ENCODE measurements around the gene ACVR2A. TPM values are rescaled to one million over a fixed set of nuclear protein-coding genes. Genes with fewer than 3 reads are reported as not detected.

Gene ACVR2A
- total RNA-seq, 4 donors from 2014 or later = 17.4 to 42.4 (median 28.0) TPM

DNA sequence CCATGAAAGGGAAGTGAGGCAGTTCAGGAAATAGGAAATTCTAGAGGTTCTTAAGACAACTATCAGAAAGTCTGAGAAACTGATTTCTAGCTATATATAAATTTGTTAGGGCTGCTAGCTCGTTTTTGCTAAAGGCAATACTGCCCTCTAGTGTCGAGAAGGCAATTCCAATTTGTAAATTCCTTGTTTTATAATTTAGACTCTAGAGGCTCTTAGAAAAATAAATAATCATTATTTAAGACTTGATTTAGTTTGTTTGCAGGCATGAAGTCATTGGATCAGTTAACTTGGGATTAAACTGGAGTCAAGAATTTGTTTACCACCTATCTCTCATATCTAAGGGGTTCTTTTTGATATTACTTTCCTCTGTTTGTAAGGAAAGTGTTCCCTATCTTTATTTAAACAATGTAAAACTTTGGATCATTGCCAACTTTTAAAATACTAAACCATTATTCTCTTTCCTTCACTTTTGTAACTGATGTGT lies 66.2 kb downstream of the ACVR2A start:
- no peak for DNase-seq (ENCODE audit: extremely low spot score)
- Histone ChIP-seq H3K9me3 (no peaks in the 10 kb centered on the region), H3K36me3 (peaks cover 0 to 3% (median 1%) of the 10 kb centered on the region in 4 donors), H3K27me3 (no peaks in the 10 kb centered on the region), H3K27ac (replicated peaks in 1 of 4) (no peak overlapping the region), H3K4me1 (peaks cover 9 to 43% (median 42%) of the 10 kb centered on the region in 4 donors), H3K4me3 (no peak overlapping the region)
- intact Hi-C loops (cut with DNase I) = loop anchor here (2.0 kb wide), 1 partner anchor 984 kb away; no protein-coding TSS in a partner anchor
- 0% methylated on average over 2 of the region's 2 CpGs for WGBS
- TF ChIP-seq, protein P1, sequence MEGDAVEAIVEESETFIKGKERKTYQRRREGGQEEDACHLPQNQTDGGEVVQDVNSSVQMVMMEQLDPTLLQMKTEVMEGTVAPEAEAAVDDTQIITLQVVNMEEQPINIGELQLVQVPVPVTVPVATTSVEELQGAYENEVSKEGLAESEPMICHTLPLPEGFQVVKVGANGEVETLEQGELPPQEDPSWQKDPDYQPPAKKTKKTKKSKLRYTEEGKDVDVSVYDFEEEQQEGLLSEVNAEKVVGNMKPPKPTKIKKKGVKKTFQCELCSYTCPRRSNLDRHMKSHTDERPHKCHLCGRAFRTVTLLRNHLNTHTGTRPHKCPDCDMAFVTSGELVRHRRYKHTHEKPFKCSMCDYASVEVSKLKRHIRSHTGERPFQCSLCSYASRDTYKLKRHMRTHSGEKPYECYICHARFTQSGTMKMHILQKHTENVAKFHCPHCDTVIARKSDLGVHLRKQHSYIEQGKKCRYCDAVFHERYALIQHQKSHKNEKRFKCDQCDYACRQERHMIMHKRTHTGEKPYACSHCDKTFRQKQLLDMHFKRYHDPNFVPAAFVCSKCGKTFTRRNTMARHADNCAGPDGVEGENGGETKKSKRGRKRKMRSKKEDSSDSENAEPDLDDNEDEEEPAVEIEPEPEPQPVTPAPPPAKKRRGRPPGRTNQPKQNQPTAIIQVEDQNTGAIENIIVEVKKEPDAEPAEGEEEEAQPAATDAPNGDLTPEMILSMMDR (IDR thresholded peaks at IDR 0.05) = peak; percentile 77 to 86 (median 78)
- TF ChIP-seq POLR2A (IDR thresholded peaks at IDR 0.05; ENCODE audit: low read depth) = no peak

DNA sequence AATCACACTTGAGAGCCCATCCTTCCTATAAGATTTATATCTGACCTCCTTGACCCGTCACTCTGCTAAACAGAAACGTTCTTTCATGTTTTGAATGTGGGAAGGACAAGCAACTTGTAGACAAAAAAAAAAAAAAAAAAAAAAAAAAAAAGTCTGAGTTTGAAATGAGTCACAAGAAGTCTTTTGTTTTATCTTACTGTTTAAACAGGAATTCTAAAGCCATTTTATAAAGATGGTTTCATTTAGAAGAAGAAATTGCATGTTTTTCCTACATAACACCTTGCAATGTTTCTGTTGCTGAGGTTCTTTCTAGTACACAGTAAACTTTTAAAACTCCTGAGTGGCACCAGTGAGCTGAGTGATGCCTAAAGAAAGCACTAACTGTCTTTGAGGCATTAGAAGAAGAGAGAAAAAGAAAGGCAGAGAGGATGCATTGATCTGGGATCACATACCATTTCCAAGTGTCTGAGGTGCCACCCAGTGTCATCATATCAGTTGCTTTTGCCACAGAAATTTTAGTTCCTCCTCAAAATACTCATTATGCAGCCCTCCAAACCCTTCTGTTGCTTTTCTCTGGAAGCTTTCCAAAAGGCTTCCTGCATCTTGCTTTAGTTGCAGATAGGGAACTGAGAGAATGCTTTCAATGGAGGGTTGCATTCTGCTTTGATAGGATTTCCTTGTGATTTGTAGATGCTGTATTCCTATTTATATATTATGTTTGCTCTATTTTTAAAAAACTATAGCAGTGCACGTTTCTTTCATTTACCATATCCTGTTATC lies 69.1 kb downstream of the ACVR2A start:
- Histone ChIP-seq H3K4me3 (no peak overlapping the region), H3K4me1 (peaks cover 9 to 45% (median 39%) of the 10 kb centered on the region in 4 donors), H3K27ac (replicated peaks in 1 of 4) (no peak overlapping the region), H3K27me3 (no peaks in the 10 kb centered on the region), H3K9me3 (no peaks in the 10 kb centered on the region), H3K36me3 (peaks cover 0 to 25% (median 5%) of the 10 kb centered on the region in 4 donors)
- intact Hi-C loops (cut with DNase I) = no loop called here
- WGBS = 35% methylated on average over 3 of the region's 3 CpGs
- no peak for DNase-seq (ENCODE audit: extremely low spot score)
- TF ChIP-seq POLR2A (IDR thresholded peaks at IDR 0.05; ENCODE audit: low read depth) = no peak
- no peak for TF ChIP-seq POLR2AphosphoS5 (IDR thresholded peaks at IDR 0.05)
- no peak for TF ChIP-seq EP300 (IDR thresholded peaks at IDR 0.05)
- TF ChIP-seq, protein P1 (IDR thresholded peaks at IDR 0.05) = no peak

DNA sequence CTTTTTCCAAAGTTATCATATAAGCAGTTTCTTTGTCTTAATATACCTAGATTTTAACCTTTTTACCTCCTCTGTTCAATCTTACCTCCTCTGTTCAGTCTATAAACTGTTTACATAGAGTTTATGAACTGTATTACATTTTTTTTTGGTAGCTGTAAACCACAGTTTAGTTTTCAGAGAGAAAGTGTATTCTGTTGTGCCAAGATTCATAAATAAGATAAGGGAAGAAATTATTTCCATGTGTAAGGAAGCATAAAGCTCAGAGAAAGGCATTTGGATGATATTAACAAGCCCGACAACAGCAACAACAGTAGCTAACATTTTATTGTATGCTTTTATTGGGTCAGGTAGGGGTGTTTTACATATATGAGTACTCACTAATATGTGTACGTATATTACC lies 71.2 kb downstream of the ACVR2A start:
- Histone ChIP-seq H3K27ac (replicated peaks in 1 of 4) (no peak overlapping the region), H3K4me3 (no peak overlapping the region), H3K36me3 (peaks cover 6 to 38% (median 14%) of the 10 kb centered on the region in 4 donors), H3K4me1 (peaks cover 9 to 35% (median 28%) of the 10 kb centered on the region in 4 donors), H3K9me3 (no peaks in the 10 kb centered on the region), H3K27me3 (no peaks in the 10 kb centered on the region)
- WGBS = 100% methylated on average over 2 of the region's 2 CpGs
- intact Hi-C loops (cut with DNase I) = no loop called here
- DNase-seq (ENCODE audit: extremely low spot score) = no peak
- TF ChIP-seq POLR2AphosphoS5 (IDR thresholded peaks at IDR 0.05) = no peak
- TF ChIP-seq POLR2A (IDR thresholded peaks at IDR 0.05; ENCODE audit: low read depth) = no peak
- TF ChIP-seq EP300 (IDR thresholded peaks at IDR 0.05) = no peak
- TF ChIP-seq, protein P1 (IDR thresholded peaks at IDR 0.05) = no peak

DNA sequence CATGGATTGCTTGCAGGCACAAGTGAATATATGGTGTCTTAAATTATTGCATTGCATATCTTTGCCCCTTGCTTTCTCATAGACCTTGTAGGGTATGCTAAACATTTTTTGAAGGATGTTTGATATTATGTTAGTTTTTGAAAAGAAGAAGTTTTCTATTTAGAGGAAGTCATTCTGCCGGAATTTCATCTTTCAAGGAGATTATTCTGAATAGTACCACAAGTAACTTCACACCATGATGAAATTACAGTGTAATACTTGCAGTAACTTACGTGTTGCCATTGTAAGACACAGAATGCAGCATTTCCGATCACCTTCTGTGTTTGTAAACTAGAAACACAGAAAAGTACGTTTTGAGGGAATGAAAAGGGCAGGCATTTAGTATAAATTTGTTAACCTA lies 71.9 kb downstream of the ACVR2A start:
- intact Hi-C loops (cut with DNase I) = no loop called here
- DNase-seq (ENCODE audit: extremely low spot score) = no peak
- 82% methylated on average over 4 of the region's 4 CpGs for WGBS
- TF ChIP-seq POLR2A (IDR thresholded peaks at IDR 0.05; ENCODE audit: low read depth) = no peak
- no peak overlapping the region for H3K27ac ChIP-seq (replicated peaks in 1 of 4)
- H3K4me3 ChIP-seq = no peak overlapping the region
- no peaks in the 10 kb centered on the region for H3K9me3 ChIP-seq
- H3K36me3 ChIP-seq = peaks cover 6 to 44% (median 16%) of the 10 kb centered on the region in 4 donors
- H3K4me1 ChIP-seq = peaks cover 9 to 30% (median 22%) of the 10 kb centered on the region in 4 donors
- H3K27me3 ChIP-seq = no peaks in the 10 kb centered on the region

DNA sequence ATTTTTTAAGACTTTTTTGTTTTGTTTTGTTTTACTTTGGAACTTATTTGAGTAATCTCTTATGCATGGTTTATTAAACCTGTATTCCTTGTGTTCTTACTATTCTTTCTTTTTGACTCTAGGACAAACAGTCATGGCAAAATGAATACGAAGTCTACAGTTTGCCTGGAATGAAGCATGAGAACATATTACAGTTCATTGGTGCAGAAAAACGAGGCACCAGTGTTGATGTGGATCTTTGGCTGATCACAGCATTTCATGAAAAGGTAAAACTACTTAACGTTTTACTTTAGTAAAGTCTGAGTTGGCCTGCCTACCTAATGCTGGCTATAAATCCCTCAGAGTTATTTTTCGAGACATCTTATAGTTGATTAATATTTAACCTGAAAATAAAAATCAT lies 72.3 kb downstream of the ACVR2A start:
- intact Hi-C loops (cut with DNase I) = no loop called here
- Histone ChIP-seq H3K4me1 (peaks cover 9 to 30% (median 22%) of the 10 kb centered on the region in 4 donors), H3K9me3 (no peaks in the 10 kb centered on the region), H3K27me3 (no peaks in the 10 kb centered on the region), H3K36me3 (peaks cover 6 to 44% (median 16%) of the 10 kb centered on the region in 4 donors), H3K4me3 (no peak overlapping the region), H3K27ac (replicated peaks in 1 of 4) (no peak overlapping the region)
- DNase-seq (ENCODE audit: extremely low spot score) = no peak
- 87% methylated on average over 4 of the region's 4 CpGs for WGBS
- TF ChIP-seq, protein P1 (IDR thresholded peaks at IDR 0.05) = no peak
- TF ChIP-seq POLR2A (IDR thresholded peaks at IDR 0.05; ENCODE audit: low read depth) (no peak), EP300 (IDR thresholded peaks at IDR 0.05) (no peak), POLR2AphosphoS5 (IDR thresholded peaks at IDR 0.05) (no peak)
